ENCODE measurements around the gene AUTS2.
"Not testable (repeated sequence)": the region's sequence is repeated elsewhere in the genome, so short reads cannot be mapped to it uniquely, and the experiment has no call there.

Gene AUTS2

DNA sequence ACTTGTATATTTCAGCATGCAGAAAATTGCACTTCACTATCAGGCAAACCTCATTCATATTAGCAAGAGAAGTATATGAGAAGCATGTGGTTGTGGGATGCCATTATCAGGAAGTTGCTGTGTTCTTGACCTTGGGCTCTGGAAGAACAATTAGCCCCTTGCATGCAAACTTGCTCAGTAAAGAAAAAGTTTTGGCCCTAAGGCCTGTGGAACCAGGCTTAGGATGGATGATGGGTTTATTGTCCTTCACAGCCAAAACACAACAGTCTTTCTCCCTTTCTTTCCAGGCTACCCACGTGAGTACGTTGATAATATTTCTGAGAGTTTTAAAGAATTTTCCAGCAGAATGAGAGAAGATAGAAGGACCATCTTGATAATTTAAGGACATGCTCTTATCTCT, 166.4 kb downstream of the AUTS2 start:
- Mint-ChIP-seq H3K4me1 (ENCODE audit: low read depth) (no peaks in the 10 kb centered on the region), H3K4me3 (no peak overlapping the region), H3K27me3 (peaks cover 2% of the 10 kb centered on the region), H3K27ac (no peak overlapping the region), H3K36me3 (no peaks in the 10 kb centered on the region), H3K9me3 (ENCODE audit: low read depth) (no peaks in the 10 kb centered on the region)

DNA sequence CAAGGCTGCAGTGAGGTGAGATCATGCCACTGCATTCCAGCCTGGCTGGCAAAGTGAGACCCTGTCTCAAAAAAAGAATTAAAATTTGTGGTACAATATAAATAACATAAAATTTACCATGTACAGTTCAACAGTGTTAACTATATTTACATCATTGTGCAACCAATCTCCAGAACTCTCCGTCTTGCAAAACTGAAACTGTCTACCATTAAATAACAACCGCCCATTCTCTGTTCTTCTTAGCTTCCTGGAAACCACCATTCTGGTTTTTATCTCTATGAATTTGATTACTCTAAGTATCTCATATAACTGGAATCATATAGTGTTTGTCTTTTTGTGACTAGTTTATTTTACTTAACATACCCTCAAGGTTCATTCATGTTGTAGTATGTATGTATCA, 167.6 kb downstream of the AUTS2 start:
- H3K4me1 Mint-ChIP-seq (ENCODE audit: low read depth): no peaks in the 10 kb centered on the region
- peaks cover 2% of the 10 kb centered on the region for H3K27me3 Mint-ChIP-seq
- no peak overlapping the region for H3K27ac Mint-ChIP-seq
- H3K4me3 Mint-ChIP-seq: no peak overlapping the region
- H3K9me3 Mint-ChIP-seq (ENCODE audit: low read depth): no peaks in the 10 kb centered on the region
- H3K36me3 Mint-ChIP-seq: no peaks in the 10 kb centered on the region

DNA sequence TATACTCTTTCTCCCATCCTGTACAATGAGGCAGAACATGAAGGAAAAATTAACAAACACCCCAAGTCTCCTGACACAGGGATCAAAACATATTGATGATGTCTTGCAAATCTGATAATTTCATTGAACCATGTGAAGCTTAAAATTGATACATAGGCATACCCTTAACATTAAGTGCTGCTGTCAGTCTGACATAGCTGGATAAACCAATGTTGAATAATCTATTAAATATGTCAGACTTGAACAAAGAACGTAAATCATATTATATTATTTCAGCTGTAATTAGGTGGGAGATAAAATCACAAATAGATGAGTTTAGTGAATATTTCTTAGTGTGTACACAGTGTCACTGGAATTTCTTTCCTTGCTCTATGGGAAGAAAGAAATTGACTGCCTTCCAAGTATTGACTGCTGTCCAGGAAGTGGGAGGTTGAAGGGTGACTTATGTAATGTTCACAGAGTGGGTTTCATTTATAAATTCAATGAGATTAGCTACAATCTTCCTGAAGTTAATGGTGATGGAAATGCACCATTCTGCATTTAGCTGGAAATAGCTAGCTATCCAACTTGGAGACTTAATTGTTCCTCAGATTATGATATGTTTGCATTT, 170.8 kb downstream of the AUTS2 start:
- Mint-ChIP-seq H3K27me3 (peaks cover 2% of the 10 kb centered on the region), H3K27ac (no peak overlapping the region), H3K36me3 (no peaks in the 10 kb centered on the region), H3K4me3 (no peak overlapping the region), H3K9me3 (ENCODE audit: low read depth) (no peaks in the 10 kb centered on the region), H3K4me1 (ENCODE audit: low read depth) (no peaks in the 10 kb centered on the region)

DNA sequence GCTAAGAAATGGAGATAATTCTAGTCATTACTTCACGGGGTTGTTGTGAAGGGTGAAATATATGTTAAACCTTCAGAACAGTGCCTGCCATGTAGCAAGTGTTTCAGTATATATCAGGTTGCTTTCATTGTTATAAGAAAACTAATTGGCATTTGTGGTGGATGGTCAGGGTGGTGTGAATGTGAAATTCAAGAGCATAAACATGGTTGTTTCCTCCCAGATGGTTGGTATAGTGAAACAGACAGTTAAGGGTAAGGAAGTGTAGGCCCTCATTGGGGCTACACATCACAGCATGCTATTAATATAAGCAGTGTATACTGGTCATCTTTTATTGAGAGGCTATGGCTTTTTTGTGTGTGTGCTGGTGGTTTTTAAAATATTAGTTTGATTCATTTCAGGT, 171.6 kb downstream of the AUTS2 start:
- no peak overlapping the region for H3K27ac Mint-ChIP-seq
- no peaks in the 10 kb centered on the region for H3K4me1 Mint-ChIP-seq (ENCODE audit: low read depth)
- H3K27me3 Mint-ChIP-seq: peaks cover 2% of the 10 kb centered on the region
- H3K36me3 Mint-ChIP-seq: no peaks in the 10 kb centered on the region
- no peak overlapping the region for H3K4me3 Mint-ChIP-seq
- H3K9me3 Mint-ChIP-seq (ENCODE audit: low read depth): no peaks in the 10 kb centered on the region

DNA sequence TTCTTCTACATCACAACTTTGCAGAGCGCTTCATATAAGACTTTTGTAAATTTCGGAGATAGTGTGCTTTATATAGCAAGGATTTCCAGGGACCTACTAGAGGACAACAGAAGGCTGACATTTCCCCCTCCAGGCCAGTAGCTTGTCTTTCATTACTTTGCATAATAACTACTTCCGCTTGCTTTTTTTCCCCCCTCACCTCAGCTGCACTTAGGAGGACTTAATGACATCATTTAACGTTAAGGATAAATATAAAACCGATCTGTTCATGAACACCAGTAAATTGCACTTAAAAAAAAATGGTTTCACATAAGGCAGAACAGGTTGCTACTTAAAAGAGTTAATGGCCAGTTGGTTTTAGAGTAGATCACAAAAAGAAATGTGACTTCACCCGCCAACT, 172.3 kb downstream of the AUTS2 start:
- Mint-ChIP-seq H3K4me1 (ENCODE audit: low read depth) (no peaks in the 10 kb centered on the region), H3K36me3 (no peaks in the 10 kb centered on the region), H3K27ac (no peak overlapping the region), H3K27me3 (peaks cover 2% of the 10 kb centered on the region), H3K4me3 (no peak overlapping the region), H3K9me3 (ENCODE audit: low read depth) (no peaks in the 10 kb centered on the region)

DNA sequence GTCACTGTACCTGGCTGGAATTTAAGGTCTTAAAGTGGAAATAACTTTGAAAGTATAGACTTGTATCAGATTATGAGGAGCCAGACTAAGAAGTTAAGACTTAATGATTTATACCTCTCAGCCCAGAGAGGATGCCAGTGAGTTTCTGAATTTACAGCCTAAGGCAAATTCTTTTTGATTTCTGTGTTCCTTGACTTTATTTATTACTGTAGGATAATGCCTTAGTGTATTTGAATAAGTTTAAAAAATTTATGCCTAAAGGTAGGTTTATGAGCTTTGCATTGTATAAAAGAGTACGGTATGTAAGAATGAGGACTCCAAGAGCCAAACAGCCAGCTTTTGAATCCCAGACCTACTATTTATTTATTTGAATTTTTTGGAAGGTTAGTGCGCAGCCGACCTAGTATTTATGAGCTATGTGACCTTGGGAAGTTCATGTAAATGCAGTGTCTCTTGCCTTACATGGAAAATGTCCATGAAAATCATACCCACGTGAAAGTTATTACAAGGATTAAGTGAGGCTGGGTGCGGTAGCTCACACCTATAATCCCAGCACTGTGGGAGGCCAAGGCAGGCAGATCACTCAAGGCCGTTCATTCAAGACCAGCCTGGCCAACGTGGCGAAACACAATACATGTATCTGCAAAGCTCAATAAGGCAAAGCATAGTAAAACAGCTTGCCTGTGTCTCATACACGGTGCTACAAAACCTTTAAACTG, 174.6 kb downstream of the AUTS2 start:
- no peak overlapping the region for H3K27ac Mint-ChIP-seq
- no peaks in the 10 kb centered on the region for H3K36me3 Mint-ChIP-seq
- H3K4me1 Mint-ChIP-seq (ENCODE audit: low read depth): no peaks in the 10 kb centered on the region
- H3K9me3 Mint-ChIP-seq (ENCODE audit: low read depth): no peaks in the 10 kb centered on the region
- H3K4me3 Mint-ChIP-seq: no peak overlapping the region
- no peaks in the 10 kb centered on the region for H3K27me3 Mint-ChIP-seq

DNA sequence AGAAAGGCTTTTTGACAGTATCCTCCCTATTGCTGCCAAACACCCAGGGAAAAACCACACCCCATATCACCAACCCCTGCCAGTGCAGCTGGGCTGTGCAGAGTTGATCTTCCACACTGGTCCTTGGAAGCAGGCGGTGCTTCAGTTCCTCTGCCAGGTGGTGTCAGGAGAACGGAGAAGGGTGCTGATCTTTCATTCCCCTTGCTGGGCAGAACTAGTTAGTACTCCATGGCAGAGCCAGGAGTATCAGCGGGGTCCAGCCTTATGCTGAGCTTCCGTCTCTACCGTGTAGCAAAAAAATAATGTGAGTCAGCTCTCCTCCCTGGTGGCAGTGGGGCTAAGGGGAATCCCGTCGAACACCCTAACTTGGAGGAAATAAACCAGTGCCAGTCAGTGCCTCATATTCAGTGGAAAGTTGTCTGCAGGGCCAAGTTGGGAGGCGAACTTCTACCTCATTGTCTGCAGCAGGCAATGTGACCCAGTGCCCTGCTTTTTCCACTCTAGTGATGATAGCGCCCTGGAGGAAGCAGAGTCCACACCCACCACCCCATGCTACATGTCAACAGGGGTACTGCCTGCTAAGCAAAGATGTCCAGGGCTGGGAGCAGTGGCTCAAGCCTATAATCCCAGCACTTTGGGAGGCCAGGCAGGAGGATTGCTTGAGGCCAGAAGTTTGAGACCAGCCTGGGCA, 175.4 kb downstream of the AUTS2 start:
- Mint-ChIP-seq H3K36me3 (no peaks in the 10 kb centered on the region), H3K4me1 (ENCODE audit: low read depth) (no peaks in the 10 kb centered on the region), H3K27ac (no peak overlapping the region), H3K4me3 (no peak overlapping the region), H3K9me3 (ENCODE audit: low read depth) (no peaks in the 10 kb centered on the region), H3K27me3 (no peaks in the 10 kb centered on the region)

DNA sequence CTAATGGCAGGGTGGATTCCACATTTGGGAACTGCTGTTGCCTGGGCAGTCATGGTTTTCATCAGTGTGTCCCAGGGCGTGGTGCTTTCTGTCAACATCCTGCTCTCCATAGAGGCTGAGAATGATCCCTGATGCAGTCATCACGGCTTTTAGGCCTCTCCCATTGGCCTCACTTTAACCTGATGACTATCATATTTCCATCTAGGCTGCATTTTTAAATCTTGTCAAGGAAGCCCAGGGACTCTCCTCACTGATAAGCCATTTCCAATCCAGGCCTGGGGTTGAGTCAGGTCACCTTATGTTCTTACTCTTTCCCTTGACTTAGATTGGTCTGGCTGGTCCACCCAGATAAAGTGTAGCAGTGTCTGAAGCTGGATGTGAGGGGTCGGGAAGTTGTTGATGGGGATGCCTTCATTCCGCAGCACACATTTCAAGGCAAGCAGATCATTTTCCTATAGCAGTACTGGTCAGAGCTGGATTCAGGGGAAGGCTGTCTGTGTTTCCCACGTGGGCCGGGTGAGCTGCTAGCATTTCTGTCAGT, 177.0 kb downstream of the AUTS2 start:
- Mint-ChIP-seq H3K4me3 (no peak overlapping the region), H3K4me1 (ENCODE audit: low read depth) (no peaks in the 10 kb centered on the region), H3K36me3 (no peaks in the 10 kb centered on the region), H3K9me3 (ENCODE audit: low read depth) (no peaks in the 10 kb centered on the region), H3K27me3 (no peaks in the 10 kb centered on the region), H3K27ac (no peak overlapping the region)

DNA sequence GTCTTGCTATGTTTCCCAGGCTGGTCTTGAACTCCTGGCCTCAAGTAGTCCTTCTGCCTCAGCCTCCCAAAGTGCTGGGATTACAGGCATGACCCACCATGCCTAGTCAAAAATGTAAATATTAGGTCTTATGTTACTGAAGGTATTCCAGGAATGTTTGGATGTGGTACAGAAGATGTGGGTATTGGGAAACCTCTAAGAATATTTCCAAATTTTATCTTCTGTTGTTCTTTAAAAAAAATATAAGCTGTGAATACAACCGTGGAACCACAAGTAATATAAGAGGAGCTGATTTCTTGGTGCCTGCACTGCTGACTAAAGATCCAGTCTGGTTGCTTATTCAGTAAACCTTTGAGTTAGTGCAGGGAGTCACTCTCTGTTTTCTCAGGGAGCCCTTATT, 178.3 kb downstream of the AUTS2 start:
- Mint-ChIP-seq H3K9me3 (ENCODE audit: low read depth) (no peaks in the 10 kb centered on the region), H3K4me1 (ENCODE audit: low read depth) (no peaks in the 10 kb centered on the region), H3K27ac (no peak overlapping the region), H3K27me3 (no peaks in the 10 kb centered on the region), H3K4me3 (no peak overlapping the region), H3K36me3 (no peaks in the 10 kb centered on the region)

DNA sequence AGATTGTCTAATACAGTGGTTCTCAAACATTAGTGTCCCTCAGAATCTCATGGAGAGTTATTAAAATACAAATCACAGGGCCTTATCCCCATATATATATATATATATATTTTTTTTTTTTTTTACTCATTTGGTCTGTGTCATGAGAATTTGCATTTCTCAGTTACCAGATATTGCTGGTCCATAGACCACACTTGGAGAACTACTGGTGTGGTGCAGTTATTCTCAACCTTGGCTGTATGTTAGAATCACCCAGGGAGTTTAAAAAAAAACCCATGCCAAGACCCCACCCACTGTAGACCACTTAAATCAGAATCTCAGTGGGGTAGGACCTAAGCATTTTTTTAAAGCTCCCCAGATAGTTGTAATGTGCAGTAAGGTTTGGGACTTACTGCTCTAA, 179.9 kb downstream of the AUTS2 start:
- H3K4me1 Mint-ChIP-seq (ENCODE audit: low read depth): no peaks in the 10 kb centered on the region
- H3K9me3 Mint-ChIP-seq (ENCODE audit: low read depth): no peaks in the 10 kb centered on the region
- H3K36me3 Mint-ChIP-seq: no peaks in the 10 kb centered on the region
- H3K27me3 Mint-ChIP-seq: no peaks in the 10 kb centered on the region
- H3K27ac Mint-ChIP-seq: no peak overlapping the region
- no peak overlapping the region for H3K4me3 Mint-ChIP-seq

DNA sequence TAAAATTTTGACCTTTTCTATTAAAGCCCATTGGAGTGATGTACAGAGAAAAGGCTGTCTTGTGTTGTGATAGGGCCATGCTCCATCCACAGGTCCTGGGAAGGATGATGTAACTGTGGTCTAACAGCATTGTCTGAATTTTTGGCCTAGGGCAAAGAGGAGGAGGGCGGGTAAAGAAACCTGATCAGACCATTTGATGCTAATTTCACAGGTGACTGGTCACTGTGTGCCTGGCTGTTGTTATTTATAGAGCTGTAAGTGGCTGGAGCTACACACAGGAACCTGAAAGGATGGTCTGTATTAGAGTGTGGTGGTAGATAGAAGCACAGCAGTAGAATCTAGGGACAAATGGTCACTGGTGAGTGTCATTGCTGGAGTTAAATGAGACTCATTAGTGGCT, 182.1 kb downstream of the AUTS2 start:
- H3K36me3 Mint-ChIP-seq: no peaks in the 10 kb centered on the region
- no peaks in the 10 kb centered on the region for H3K27me3 Mint-ChIP-seq
- H3K4me3 Mint-ChIP-seq: no peak overlapping the region
- H3K4me1 Mint-ChIP-seq (ENCODE audit: low read depth): no peaks in the 10 kb centered on the region
- H3K27ac Mint-ChIP-seq: no peak overlapping the region
- H3K9me3 Mint-ChIP-seq (ENCODE audit: low read depth): no peaks in the 10 kb centered on the region

DNA sequence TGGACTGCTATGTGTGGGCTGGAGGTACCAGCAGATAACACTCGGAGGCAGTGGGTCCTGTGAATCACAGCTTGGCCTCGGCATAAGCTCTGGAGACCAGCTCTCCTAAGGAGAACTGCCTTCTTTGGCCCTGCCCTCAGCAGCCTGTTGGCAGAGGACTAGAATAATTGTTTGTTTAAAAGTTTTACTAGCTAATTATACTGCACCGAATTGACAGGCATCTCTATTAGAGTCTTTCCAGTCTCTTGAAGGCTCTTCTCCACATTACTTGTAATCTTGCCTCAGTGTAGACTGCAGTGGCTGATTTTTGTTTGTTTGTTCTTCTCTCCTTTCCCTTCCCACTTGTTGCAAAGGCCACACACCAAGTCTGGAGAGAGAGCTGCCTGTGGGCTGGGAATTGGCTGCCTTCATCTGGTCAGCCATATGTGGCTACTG, 183.2 kb downstream of the AUTS2 start:
- H3K4me1 Mint-ChIP-seq (ENCODE audit: low read depth): no peaks in the 10 kb centered on the region

DNA sequence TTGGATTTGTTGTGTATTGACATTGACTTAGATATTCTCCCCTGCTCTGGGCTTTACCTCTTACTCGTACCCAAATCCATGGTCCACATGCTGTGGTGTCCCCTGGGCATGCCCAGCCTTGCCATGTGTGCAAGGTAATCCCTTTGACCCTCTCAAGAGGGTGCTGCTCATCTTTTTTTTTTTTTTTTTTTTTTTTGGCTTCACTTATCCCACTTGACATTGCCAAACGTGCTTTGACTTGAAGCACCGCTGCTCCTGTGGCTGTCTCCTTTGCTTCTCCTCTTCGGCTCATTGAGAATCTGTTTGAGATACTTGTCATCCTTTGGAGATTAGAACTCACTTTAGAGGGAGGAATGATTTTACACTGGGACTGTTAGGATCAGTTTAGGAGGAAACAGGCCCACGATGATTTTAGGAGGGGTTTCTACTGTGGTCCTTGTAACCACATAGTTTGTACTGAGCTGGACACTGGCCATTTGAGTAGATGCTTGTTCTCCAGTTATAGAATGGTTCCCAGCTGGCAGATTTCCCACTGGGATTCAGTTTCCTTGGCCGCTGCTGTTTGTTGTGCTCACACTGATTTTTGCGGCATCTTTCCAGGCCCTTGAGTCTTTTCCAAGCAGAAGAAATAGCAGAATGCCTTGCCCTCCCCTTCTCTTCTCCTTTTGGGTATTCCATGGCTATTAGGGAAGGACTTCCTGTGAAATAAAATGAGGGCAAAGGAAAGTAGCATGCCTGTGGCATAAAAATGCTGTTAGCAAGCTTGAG, 184.8 kb downstream of the AUTS2 start:
- Mint-ChIP-seq H3K4me3 (no peak overlapping the region), H3K4me1 (ENCODE audit: low read depth) (no peaks in the 10 kb centered on the region), H3K27ac (no peak overlapping the region)

More for the DNA sequence above, 183.2 kb downstream of the AUTS2 start:
- Mint-ChIP-seq H3K4me3 (no peak overlapping the region), H3K27me3 (no peaks in the 10 kb centered on the region), H3K36me3 (no peaks in the 10 kb centered on the region), H3K9me3 (ENCODE audit: low read depth) (no peaks in the 10 kb centered on the region), H3K27ac (no peak overlapping the region)

DNA sequence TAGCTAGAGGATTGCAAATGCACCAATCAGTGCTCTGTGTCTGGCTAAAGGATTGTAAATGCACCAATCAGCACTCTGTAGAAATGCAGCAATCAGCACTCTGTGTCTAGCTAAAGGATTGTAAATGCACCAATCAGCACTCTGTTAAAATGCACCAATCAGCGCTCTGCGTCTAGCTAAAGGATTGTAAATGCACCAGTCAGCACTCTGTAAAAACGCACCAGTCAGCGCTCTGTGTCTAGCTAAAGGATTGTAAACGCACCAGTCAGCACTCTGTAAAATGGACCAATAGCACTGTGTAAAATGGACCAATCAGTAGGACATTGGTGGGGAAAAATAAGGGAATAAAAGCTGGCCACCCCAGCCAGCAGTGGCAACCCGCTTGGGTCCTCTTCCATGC, 187.9 kb downstream of the AUTS2 start:
- H3K9me3 Mint-ChIP-seq (ENCODE audit: low read depth); H3K27me3 Mint-ChIP-seq; H3K4me3 Mint-ChIP-seq: not testable (repeated sequence)

More for the DNA sequence above, 184.8 kb downstream of the AUTS2 start:
- H3K9me3 Mint-ChIP-seq (ENCODE audit: low read depth): no peaks in the 10 kb centered on the region
- no peaks in the 10 kb centered on the region for H3K36me3 Mint-ChIP-seq
- no peaks in the 10 kb centered on the region for H3K27me3 Mint-ChIP-seq

More for the DNA sequence above, 187.9 kb downstream of the AUTS2 start:
- not testable (repeated sequence) for H3K27ac Mint-ChIP-seq; H3K36me3 Mint-ChIP-seq; H3K4me1 Mint-ChIP-seq (ENCODE audit: low read depth)
